Measurements from ENCODE around the gene FFAR2.
"Not testable (repeated sequence)": the region's sequence is repeated elsewhere in the genome, so short reads cannot be mapped to it uniquely, and the experiment has no call there.

- not testable (repeated sequence) for TF ChIP-seq CTCF (IDR thresholded peaks at IDR 0.05); POLR2AphosphoS5 (IDR thresholded peaks at IDR 0.05; ENCODE audit: insufficient read depth in 1 of 2, low read depth in 1 of 2)
Measured at GRCh38 chr19:35461788-35462187, 13.7 kb downstream of the FFAR2 start.
